Cardiac fibroblast (primary cell): ENCODE results near the gene UNC80.

ENCODE experiments used
- DNase-seq, 2 donors: peaks; one replicate each; pipeline versions ENCODE4 v3.0.0 to v3.0.0-alpha.2; 2010; ENCODE audit warnings: low read depth in 2 of 2
- H3K4me3 ChIP-seq, 2 donors: replicated peaks in 1 of 2; 1 replicate in 1 of 2; 2 replicates in 1 of 2; pipeline ENCODE4 v1.5.1; 2011; ENCODE audit warnings: low read depth in 2 of 2, low read length in 2 of 2, mild to moderate bottlenecking in 2 of 2, moderate library complexity in 1 of 2
- CTCF ChIP-seq: IDR thresholded peaks from one replicate; pipeline ENCODE4 v1.5.1; 2011; ENCODE audit warnings: low read depth, mild to moderate bottlenecking, low read length, inconsistent platforms

Gene UNC80

DNA sequence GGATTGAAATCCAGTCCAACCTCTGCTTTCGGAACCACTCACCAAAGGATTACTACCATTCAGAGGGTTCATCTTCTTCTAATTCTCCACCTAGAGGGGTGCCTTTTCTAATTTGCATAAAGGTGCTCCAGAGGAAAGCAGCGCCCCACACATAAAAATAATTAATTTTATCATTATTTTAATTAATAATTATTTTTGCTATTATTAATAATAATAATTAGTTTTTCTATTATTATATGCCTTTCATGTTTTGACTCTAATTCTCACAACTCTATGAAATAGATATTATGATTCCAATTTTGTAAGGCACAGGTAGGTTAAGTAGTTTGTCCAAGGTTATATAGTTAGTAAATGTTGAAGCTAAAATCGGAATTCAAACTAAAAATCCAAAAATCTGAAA is 51.9 kb downstream of the UNC80 start:
- TF ChIP-seq CTCF = no peak
- H3K4me3 ChIP-seq = no peak overlapping the region
- DNase-seq = no peak

GRCh38 chr2:209824391-209824790 is 52.8 kb downstream of the UNC80 start:
- no peak overlapping the region for H3K4me3 ChIP-seq
- no peak for TF ChIP-seq CTCF
- no peak for DNase-seq

- no peak for DNase-seq
These were observed 59.3 kb downstream of the UNC80 start for GRCh38 chr2:209830722-209831465.

DNA sequence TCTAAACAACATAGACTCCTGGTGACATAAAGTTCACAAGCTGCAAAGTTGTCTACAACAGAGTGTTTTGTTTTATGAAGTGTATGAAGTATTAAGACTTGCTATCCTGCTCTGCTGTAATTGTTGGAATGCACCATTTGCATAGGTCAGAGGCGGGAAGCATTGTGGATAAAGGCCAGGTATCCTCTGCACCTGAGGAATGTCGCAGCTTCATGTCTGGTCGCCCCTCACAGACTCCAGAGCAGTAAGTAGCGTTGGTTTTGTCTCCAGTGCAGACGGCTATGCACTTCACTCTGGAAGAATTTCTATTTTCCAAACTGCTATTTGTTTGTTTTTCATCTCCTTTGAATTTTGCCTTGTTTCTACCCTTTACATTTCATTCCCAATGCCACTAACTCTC is 63.1 kb downstream of the UNC80 start:
- no peak for DNase-seq
- H3K4me3 ChIP-seq = no peak overlapping the region
- TF ChIP-seq CTCF = no peak

More at GRCh38 chr2:209830722-209831465, 59.3 kb downstream of the UNC80 start:
- no peak for TF ChIP-seq CTCF
- no peak overlapping the region for H3K4me3 ChIP-seq

DNA sequence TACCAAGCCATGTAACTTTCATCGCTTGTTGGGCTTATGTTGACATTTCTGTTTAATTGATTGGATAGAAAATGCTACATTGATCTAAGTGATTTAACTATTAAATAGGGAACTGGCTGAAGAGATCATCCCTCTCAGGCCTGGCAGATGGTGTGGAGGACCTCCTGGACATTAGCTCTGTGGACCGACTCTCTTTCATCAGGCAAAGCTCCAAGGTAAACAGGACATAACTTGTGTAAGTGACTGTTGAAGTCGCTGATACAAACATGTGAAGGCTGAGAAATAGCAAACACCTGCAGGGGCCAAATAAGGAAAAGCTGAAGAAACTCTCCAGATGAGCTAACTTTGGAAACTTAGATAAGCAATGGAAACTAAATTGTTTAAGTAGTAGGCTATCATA is 68.8 kb downstream of the UNC80 start:
- no peak overlapping the region for H3K4me3 ChIP-seq
- TF ChIP-seq CTCF = no peak

DNA sequence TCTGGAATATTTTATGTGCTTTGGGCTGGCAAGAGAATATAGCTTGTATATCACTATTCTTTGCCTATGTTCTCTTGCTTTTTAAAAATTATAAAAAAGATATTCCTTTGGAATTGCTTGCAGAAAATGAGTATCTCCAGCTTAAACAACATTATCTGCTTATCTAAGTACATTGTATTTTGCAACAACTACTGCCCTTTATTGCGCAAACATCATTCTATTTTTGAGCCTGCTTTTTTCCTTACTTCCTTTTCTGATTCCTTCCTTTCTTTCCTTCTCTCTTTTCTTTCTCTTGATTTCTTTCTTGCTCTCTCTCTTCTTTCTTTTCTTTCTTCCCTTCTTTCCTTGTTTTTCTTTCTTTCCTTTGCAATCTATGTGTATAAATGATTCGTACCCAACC is 74.0 kb downstream of the UNC80 start:
- no peak for TF ChIP-seq CTCF
- no peak for DNase-seq
- no peak overlapping the region for H3K4me3 ChIP-seq

More for the DNA sequence above, 68.8 kb downstream of the UNC80 start:
- no peak for DNase-seq
